Ishikawa (cell line): ENCODE measurements around the gene NANOS3.
A peak's percentile ranks its signal among the peaks of the same experiment; 100 is the strongest.
"Not testable (repeated sequence)": the region's sequence is repeated elsewhere in the genome, so short reads cannot be mapped to it uniquely, and the experiment has no call there.

Source experiments
- CEBPB ChIP-seq: IDR thresholded peaks from 2 replicates; pipeline ENCODE4 v1.6.1; 2012
- CREB1 ChIP-seq: IDR thresholded peaks from 2 replicates; pipeline ENCODE4 v1.6.1; 2012; ENCODE audit warnings: low read depth
- EP300 ChIP-seq: IDR thresholded peaks from 2 replicates; pipeline ENCODE4 v1.6.1; 2012; ENCODE audit warnings: borderline replicate concordance
- NFIC ChIP-seq: IDR thresholded peaks from 2 replicates; pipeline ENCODE4 v1.6.1; 2012
- RAD21 ChIP-seq: IDR thresholded peaks from 2 replicates; pipeline ENCODE4 v1.6.1; 2012; ENCODE audit warnings: low read depth
- REST ChIP-seq: IDR thresholded peaks from 2 replicates; pipeline ENCODE4 v1.6.1; 2012; ENCODE audit warnings: low read depth, mild to moderate bottlenecking
- TAF1 ChIP-seq: IDR thresholded peaks from 2 replicates; pipeline ENCODE4 v1.6.1; 2012; ENCODE audit warnings: low read depth, mild to moderate bottlenecking
- TCF12 ChIP-seq: IDR thresholded peaks from 2 replicates; pipeline ENCODE4 v1.6.1; 2012; ENCODE audit warnings: low read depth
- YY1 ChIP-seq: IDR thresholded peaks from 2 replicates; pipeline ENCODE4 v1.6.1; 2012; ENCODE audit warnings: low read depth
- ZBTB7A ChIP-seq: IDR thresholded peaks from 2 replicates; pipeline ENCODE4 v1.6.1; 2012; ENCODE audit warnings: low read depth
- TF ChIP-seq, protein P1 (sequence below): IDR thresholded peaks from 2 replicates; pipeline ENCODE4 v1.6.1; 2012

DNA sequence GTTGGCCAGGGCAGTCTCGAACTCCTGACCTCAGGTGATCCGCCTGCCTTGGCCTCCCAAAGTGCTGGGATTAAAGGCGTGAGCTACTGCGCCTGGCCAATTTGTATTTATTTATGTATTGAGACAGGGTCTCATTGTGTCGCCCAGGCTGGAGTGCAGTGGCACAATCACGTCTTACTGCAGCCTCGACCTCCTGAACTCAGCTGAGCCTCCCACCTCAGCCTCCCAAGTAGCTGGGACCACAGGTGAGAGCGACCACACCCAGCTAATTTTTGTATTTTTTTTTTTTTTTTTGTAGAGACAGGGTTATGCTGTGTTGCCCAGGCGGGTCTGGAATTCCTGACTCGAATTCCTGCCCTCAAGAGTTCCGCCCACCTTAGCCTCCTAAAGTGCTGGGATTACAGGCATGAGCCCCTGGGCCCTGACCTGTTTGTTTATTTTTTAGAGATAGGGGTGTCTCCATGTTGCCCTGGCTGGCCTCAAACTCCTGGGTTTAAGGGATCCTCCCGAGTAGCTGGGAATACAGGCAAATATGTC is 24.7 kb upstream of the NANOS3 start:
- not testable (repeated sequence) for TF ChIP-seq ZBTB7A, CREB1, RAD21, CEBPB, YY1, TAF1, NFIC, REST, TCF12
- TF ChIP-seq, protein P1, sequence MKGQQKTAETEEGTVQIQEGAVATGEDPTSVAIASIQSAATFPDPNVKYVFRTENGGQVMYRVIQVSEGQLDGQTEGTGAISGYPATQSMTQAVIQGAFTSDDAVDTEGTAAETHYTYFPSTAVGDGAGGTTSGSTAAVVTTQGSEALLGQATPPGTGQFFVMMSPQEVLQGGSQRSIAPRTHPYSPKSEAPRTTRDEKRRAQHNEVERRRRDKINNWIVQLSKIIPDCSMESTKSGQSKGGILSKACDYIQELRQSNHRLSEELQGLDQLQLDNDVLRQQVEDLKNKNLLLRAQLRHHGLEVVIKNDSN, result not testable (repeated sequence)
- peak; percentile 28; the same call in 1 of the 2 replicates for TF ChIP-seq EP300
